Nephron (organoid): ENCODE data around the gene MVP.
A peak's percentile ranks its signal among the peaks of the same experiment; 100 is the strongest.
"Not testable (repeated sequence)": the region's sequence is repeated elsewhere in the genome, so short reads cannot be mapped to it uniquely, and the experiment has no call there.

Experiments used
- H3K27ac Mint-ChIP-seq, 3 experiments: 2 replicates each; pipeline ENCODE4 v1.8.0; 2020; ENCODE audit warnings: mixed read lengths in 3 of 3, mild to moderate bottlenecking in 2 of 3, moderate library complexity in 1 of 3
- H3K27me3 Mint-ChIP-seq: 2 replicates; pipeline ENCODE4 v1.8.0; 2021; ENCODE audit warnings: low read depth, mild to moderate bottlenecking, moderate library complexity, mixed read lengths
- H3K36me3 Mint-ChIP-seq: 2 replicates; pipeline ENCODE4 v1.8.0; 2020; ENCODE audit warnings: low read depth, mixed read lengths
- H3K4me1 Mint-ChIP-seq: 2 replicates; pipeline ENCODE4 v1.8.0; 2020; ENCODE audit warnings: mixed read lengths
- H3K4me3 Mint-ChIP-seq, 3 experiments: 2 replicates each; pipeline ENCODE4 v1.8.0; 2020; ENCODE audit warnings: mild to moderate bottlenecking in 3 of 3, mixed read lengths in 3 of 3, moderate library complexity in 2 of 3
- H3K9me3 Mint-ChIP-seq: 2 replicates; pipeline ENCODE4 v1.8.0; 2020; ENCODE audit warnings: mixed read lengths
- CTCF ChIP-seq, 3 experiments: fragments of 200-600 bp; sonication (generic); IDR thresholded peaks; one replicate each; pipeline ENCODE4 v1.5.0; 2021; ENCODE audit warnings: antibody characterized with exemption in 3 of 3; ENCODE audit not compliant: unreplicated experiment in 3 of 3

MVP gene

GRCh38 chr16:29862884-29863668 lies 42.8 kb downstream of the MVP start, which contains the start of gene CDIPT:
TSS of gene CDIPT (minus strand) at chr16:29863226. CDS start at chr16:29862857, 369 bp downstream.
- peaks cover 23% of the 10 kb centered on the region for H3K36me3 Mint-ChIP-seq
- no peaks in the 10 kb centered on the region for H3K4me1 Mint-ChIP-seq
- no peaks in the 10 kb centered on the region for H3K9me3 Mint-ChIP-seq
- peak within 1 kb of the TSS; percentile 99 to 100 (median 99) for H3K4me3 Mint-ChIP-seq
- peaks cover under 1% of the 10 kb centered on the region for H3K27me3 Mint-ChIP-seq
- peak within 1 kb of the TSS; percentile 100 for H3K27ac Mint-ChIP-seq
- TF ChIP-seq CTCF (IDR thresholded peaks at IDR 0.05; ENCODE audit: unreplicated experiment in 3 of 3) = peak; percentile 36 to 48 (median 42)

- H3K36me3 Mint-ChIP-seq = peaks cover 19% of the 10 kb centered on the region
- no peaks in the 10 kb centered on the region for H3K9me3 Mint-ChIP-seq
- H3K4me1 Mint-ChIP-seq = no peaks in the 10 kb centered on the region
- H3K27ac Mint-ChIP-seq = peak overlapping the region; percentile 100
- H3K27me3 Mint-ChIP-seq = peaks cover 3% of the 10 kb centered on the region
- peak overlapping the region; percentile 99 to 100 (median 99) for H3K4me3 Mint-ChIP-seq
- no peak for TF ChIP-seq CTCF (IDR thresholded peaks at IDR 0.05; ENCODE audit: unreplicated experiment in 3 of 3)
Observed at GRCh38 chr16:29863669-29863984, 43.4 kb downstream of the MVP start.

- Mint-ChIP-seq H3K9me3 (no peaks in the 10 kb centered on the region), H3K4me3 (no peak overlapping the region), H3K27ac (no peak overlapping the region), H3K36me3 (peaks cover 15% of the 10 kb centered on the region), H3K4me1 (no peaks in the 10 kb centered on the region), H3K27me3 (peaks cover 6% of the 10 kb centered on the region)
- TF ChIP-seq CTCF (IDR thresholded peaks at IDR 0.05; ENCODE audit: unreplicated experiment in 3 of 3) = no peak
Observed at GRCh38 chr16:29864205-29864604, 43.9 kb downstream of the MVP start.

- no peak overlapping the region for H3K27ac Mint-ChIP-seq
- H3K4me1 Mint-ChIP-seq = no peaks in the 10 kb centered on the region
- no peaks in the 10 kb centered on the region for H3K9me3 Mint-ChIP-seq
- no peak overlapping the region for H3K4me3 Mint-ChIP-seq
- H3K36me3 Mint-ChIP-seq = no peaks in the 10 kb centered on the region
- peaks cover 14% of the 10 kb centered on the region for H3K27me3 Mint-ChIP-seq
- no peak for TF ChIP-seq CTCF (IDR thresholded peaks at IDR 0.05; ENCODE audit: unreplicated experiment in 3 of 3)
Observed at GRCh38 chr16:29868396-29869009, 48.2 kb downstream of the MVP start.

GRCh38 chr16:29869067-29869466 lies 48.8 kb downstream of the MVP start:
- H3K27me3 Mint-ChIP-seq = peaks cover 18% of the 10 kb centered on the region
- not testable (repeated sequence) for H3K4me1 Mint-ChIP-seq, H3K9me3 Mint-ChIP-seq, H3K4me3 Mint-ChIP-seq, H3K27ac Mint-ChIP-seq, H3K36me3 Mint-ChIP-seq

- H3K4me3 Mint-ChIP-seq = no peak overlapping the region
- no peaks in the 10 kb centered on the region for H3K9me3 Mint-ChIP-seq
- H3K36me3 Mint-ChIP-seq = no peaks in the 10 kb centered on the region
- no peak for TF ChIP-seq CTCF (IDR thresholded peaks at IDR 0.05; ENCODE audit: unreplicated experiment in 3 of 3)
- no peak overlapping the region for H3K27ac Mint-ChIP-seq
- no peaks in the 10 kb centered on the region for H3K4me1 Mint-ChIP-seq
- peaks cover 39% of the 10 kb centered on the region for H3K27me3 Mint-ChIP-seq
Observed at GRCh38 chr16:29871822-29872546, 51.7 kb downstream of the MVP start.
